Hematopoietic multipotent progenitor cell (in vitro differentiated cells): Measurements from ENCODE around the gene ZSCAN10. TPM values are rescaled to one million over a fixed set of nuclear protein-coding genes. Genes with fewer than 3 reads are reported as not detected.

Experiments
- DNase-seq, 3 donors: peaks; one replicate each; pipeline ENCODE4 v3.0.0-alpha.2; 2011 to 2015; ENCODE audit warnings: low read depth in 2 of 3, low spot score in 2 of 3
- small RNA-seq: library from RNA; depleted of rRNA; stranded (forward); fragments of <200 nt; gene quantifications from one replicate; pipeline ENCODE3, GENCODE V24; 2012
- total RNA-seq: library from RNA; depleted of rRNA; stranded (reverse); fragments of >200 nt; gene quantifications from one replicate; pipeline ENCODE4 v1.2.3, GENCODE V29; 2012

Gene ZSCAN10
- total RNA-seq, 1 donor: under 0.01 TPM

DNA sequence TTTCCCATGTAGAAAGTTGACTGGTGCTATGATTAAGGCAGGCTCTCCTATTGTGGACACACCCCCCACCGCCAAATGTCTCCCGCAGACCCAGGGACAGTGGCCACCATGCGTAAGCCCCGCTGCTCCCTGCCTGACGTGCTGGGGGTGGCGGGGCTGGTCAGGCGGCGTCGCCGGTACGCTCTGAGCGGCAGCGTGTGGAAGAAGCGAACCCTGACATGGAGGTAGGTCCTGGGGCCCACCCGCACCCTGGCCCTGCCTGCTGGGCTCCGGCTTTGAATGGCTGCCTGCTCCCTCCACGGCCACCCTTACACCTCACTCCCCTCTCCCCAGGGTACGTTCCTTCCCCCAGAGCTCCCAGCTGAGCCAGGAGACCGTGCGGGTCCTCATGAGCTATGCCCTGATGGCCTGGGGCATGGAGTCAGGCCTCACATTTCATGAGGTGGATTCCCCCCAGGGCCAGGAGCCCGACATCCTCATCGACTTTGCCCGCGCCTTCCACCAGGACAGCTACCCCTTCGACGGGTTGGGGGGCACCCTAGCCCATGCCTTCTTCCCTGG lies 49.1 kb downstream of the ZSCAN10 start:
- DNase-seq: no peak

DNA sequence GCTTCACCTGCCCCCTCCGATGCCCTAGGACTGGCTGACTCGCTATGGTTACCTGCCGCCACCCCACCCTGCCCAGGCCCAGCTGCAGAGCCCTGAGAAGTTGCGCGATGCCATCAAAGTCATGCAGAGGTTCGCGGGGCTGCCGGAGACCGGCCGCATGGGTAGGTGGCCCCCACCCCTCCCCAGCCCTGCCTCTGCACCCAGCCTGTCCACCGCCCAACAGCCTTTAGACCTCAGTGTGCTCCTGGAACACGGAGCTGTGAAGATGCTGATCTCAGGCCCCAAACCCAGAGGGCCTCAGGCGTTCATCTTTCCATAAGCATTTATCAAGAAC lies 51.7 kb downstream of the ZSCAN10 start:
- no peak for DNase-seq

DNA sequence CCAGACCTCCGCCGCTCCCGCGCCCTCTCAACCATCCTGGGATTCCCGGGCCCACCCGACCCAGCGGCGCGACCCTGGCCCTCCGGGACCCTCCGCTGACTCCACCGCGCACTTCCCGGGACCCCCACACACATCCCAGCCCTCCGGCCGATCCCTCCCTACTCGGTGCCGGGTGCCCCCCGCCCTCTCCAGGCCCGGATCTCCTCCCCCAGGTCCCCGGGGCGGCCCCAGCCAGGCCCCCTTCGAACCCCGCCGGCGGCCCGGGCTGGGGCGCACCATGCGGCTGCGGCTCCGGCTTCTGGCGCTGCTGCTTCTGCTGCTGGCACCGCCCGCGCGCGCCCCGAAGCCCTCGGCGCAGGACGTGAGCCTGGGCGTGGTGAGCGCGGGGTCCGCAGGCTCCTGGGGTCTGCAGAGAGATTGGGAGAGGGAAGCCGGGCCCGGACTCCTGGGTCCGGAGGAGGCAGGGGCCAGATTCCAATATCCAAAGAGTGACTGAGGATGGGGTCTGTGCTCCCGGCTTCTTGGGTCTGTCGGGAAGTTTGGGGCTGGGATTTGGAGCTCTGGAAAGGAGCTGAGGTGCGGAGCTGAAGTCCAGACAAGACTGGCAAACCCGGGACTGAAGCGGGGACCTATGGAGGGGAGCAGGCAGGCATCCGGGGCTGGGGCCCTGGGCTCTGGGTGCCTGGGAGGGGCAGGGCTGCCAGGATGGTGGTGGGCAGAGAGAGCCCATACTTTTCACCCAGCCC lies 52.3 kb downstream of the ZSCAN10 start:
- DNase-seq: no peak

DNA sequence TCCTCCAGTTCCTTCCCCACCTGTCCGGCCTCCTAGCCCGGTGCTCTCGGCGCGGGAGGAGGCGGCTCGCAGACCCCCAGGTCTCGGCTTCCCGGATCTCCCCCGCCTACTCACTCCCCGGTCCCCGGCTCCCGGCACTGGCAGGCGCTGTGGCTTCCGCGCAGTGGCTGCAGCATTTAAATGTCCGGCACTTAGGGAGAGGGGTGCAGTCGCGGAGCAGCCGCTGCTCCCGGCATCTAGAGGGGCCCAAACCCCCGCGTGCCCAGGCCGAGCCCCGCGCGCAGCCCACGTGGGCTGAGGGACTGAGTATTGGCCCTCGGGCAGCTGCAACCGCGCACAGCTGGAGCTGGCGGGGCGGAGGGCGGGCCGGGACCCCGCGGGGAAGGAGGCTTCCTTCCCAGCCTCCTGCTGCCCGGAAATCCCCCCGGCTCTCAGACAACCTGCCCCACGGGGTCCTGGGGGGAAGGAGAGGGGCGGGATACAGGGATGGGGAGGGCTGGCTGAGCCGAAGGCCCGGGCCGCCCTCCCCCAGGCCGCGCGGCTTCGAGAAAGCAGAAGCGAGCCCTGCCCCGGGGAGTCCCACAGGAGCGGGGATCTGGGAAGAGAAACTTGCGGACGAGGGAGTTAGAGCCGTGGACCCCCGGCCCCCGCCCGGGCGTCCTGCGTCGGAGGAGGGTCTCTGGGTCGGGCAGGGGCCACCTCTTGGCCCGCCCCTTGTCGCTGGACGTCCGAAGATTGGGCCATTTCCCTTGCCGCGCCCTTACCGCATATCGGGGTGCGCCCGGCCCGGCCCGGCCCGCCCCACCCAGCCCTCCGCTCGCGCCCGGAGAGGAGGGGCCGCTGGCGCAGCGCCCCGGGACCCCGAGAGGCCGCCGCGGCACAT lies 53.1 kb downstream of the ZSCAN10 start, which contains the start of gene MMP25:
Gene MMP25, plus strand, starts transcription at position 804 of the 883 bp plus-strand sequence. CDS start 357 bp downstream, outside the sequence.
- no peak for DNase-seq

DNA sequence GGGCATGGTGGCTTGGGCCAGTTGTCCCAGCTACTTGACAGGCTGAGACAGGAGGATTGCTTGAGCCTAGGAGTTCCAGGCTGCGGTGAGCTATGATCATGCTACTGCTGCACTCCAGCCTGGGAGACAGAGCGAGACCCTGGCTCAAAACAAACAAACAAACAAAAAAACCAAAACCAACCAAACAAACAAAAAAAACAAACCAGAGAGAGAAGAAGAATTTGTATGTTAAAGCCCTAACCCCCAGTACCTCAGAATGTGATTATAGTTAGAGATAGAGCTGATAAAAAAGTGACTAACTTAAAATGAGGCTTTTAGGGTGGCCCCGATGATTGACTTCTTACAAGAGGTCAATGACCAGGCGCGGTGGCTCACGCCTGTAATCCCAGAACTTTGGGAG lies 54.4 kb downstream of the ZSCAN10 start:
- DNase-seq: no peak

DNA sequence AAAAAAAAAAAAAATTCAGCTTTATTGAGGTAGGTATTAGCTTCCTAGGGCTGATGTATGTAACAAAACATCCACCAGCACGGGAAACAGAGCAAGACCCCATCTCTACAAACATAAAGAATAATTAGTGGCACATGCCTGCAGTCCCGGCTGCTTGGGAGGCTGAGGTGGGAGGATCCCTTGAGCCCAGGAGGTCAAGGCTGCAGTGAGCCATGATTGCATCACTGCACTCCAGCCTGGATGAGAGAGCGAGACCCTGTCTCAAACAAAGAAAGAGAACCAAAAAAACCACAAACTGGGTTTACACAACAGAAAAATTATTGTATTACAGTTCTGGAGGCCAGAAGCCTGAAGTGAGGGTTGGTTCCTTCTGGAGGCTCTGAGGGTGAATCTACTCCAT lies 56.7 kb downstream of the ZSCAN10 start:
- no peak for DNase-seq

DNA sequence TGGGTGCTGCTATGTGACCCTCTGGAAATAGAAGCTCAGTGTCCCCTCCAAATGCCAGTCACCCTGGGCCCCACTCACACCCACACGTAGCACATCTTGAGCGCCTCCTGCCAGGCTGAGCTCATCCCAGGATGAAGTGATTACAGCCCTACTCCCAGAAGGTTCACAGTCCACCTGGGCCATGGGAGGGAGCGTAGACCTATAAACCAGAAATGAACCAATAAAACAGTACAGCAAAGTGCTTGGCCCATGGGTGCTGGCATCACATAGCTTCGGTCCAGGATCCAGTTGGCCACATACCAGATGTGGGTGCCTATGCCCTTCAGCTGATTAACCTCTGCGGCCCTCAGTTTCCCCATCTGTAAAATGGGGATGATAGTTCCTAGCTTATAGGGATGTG lies 60.2 kb downstream of the ZSCAN10 start:
- no peak for DNase-seq

Small RNAs within 50 kb of the gene (small RNA-seq; reads per million reads assigned to genes)
- gene RNU1-22P: not detected

Other genes starting within 250 kb of the ZSCAN10 start
- gene PRSS22, start 241.1 kb downstream of the ZSCAN10 start, total RNA-seq: not detected
- 54.1 TPM for gene FLYWCH2, start 216.1 kb downstream of the ZSCAN10 start, total RNA-seq
- 28.3 TPM for gene FLYWCH1, start 187.4 kb downstream of the ZSCAN10 start, total RNA-seq
- gene KREMEN2, start 135.0 kb downstream of the ZSCAN10 start, total RNA-seq: under 0.01 TPM
- 19.4 TPM for gene PAQR4, start 129.9 kb downstream of the ZSCAN10 start, total RNA-seq
- gene PKMYT1, start 118.8 kb downstream of the ZSCAN10 start, total RNA-seq: 7.3 TPM
- 0.27 TPM for gene CLDN9, start 86.4 kb downstream of the ZSCAN10 start, total RNA-seq
- 0.27 TPM for gene CLDN6, start 81.1 kb downstream of the ZSCAN10 start, total RNA-seq
- 7.8 TPM for gene TNFRSF12A, start 78.9 kb downstream of the ZSCAN10 start, total RNA-seq
- gene HCFC1R1, start 75.4 kb downstream of the ZSCAN10 start, total RNA-seq: 17.8 TPM
- gene THOC6, start 75.3 kb downstream of the ZSCAN10 start, total RNA-seq: 45.0 TPM
- gene BICDL2, start 62.4 kb downstream of the ZSCAN10 start, total RNA-seq: not detected
- 0.27 TPM for gene MMP25, start 52.7 kb downstream of the ZSCAN10 start, total RNA-seq
- gene IL32, start 33.7 kb downstream of the ZSCAN10 start, total RNA-seq: 0.54 TPM
- 4.8 TPM for gene ZNF205, start 13.3 kb upstream of the ZSCAN10 start, total RNA-seq
- 7.0 TPM for gene ZNF213, start 35.7 kb upstream of the ZSCAN10 start, total RNA-seq
- gene OR1F1, start 88.9 kb upstream of the ZSCAN10 start, total RNA-seq: not detected
- 4.6 TPM for gene ZNF200, start 135.9 kb upstream of the ZSCAN10 start, total RNA-seq
- gene MEFV, start 157.3 kb upstream of the ZSCAN10 start, total RNA-seq: 0.81 TPM
- 49.8 TPM for gene ZNF263, start 184.2 kb upstream of the ZSCAN10 start, total RNA-seq
- 5.7 TPM for gene TIGD7, start 206.1 kb upstream of the ZSCAN10 start, total RNA-seq
- gene ZNF75A, start 206.2 kb upstream of the ZSCAN10 start, total RNA-seq: 21.0 TPM